HEK293T (cell line): ENCODE measurements around the gene GPHN.

ENCODE experiments used
- CTCF ChIA-PET: fragments of 350-600 bp; formaldehyde crosslinking; extraction: SDS; loops from one replicate; lab custom pipeline; 2021; ENCODE audit warnings: antibody characterized with exemption, inconsistent platforms; lab: Yijun Ruan, JAX
- POLR2A ChIA-PET: fragments of 350-600 bp; formaldehyde crosslinking; extraction: SDS; loops from one replicate; lab custom pipeline; 2020; ENCODE audit warnings: antibody characterized with exemption, inconsistent platforms; lab: Yijun Ruan, JAX
- DNase-seq: peaks from one replicate; pipeline ENCODE4 v3.0.0; 2012; ENCODE audit warnings: mixed read lengths; ENCODE audit errors: extremely low spot score
- ARNT ChIP-seq: fragments of 450-650 bp; IDR thresholded peaks from 2 replicates; pipeline ENCODE4 v1.6.1; 2017; ENCODE audit warnings: mild to moderate bottlenecking
- BHLHE40 ChIP-seq: fragments of 450-650 bp; IDR thresholded peaks from 2 replicates; pipeline ENCODE4 v1.6.1; 2016; ENCODE audit warnings: mild to moderate bottlenecking, moderate library complexity, borderline replicate concordance
- CTBP1 ChIP-seq: fragments of 450-650 bp; IDR thresholded peaks from 2 replicates; pipeline ENCODE4 v1.6.1; 2016; ENCODE audit warnings: borderline replicate concordance
- ELF4 ChIP-seq: fragments of 450-650 bp; IDR thresholded peaks from 2 replicates; pipeline ENCODE4 v1.6.1; 2017; ENCODE audit warnings: antibody characterized with exemption
- FOXA1 ChIP-seq: fragments of 450-650 bp; IDR thresholded peaks from 2 replicates; pipeline ENCODE4 v1.6.1; 2016; ENCODE audit warnings: mild to moderate bottlenecking
- FOXK2 ChIP-seq: fragments of 450-650 bp; IDR thresholded peaks from 2 replicates; pipeline ENCODE4 v1.6.1; 2016; ENCODE audit warnings: mild to moderate bottlenecking
- FOXM1 ChIP-seq: fragments of 450-650 bp; IDR thresholded peaks from 2 replicates; pipeline ENCODE4 v1.6.1; 2017; ENCODE audit warnings: mild to moderate bottlenecking, borderline replicate concordance
- HDGF ChIP-seq: fragments of 450-650 bp; IDR thresholded peaks from 2 replicates; pipeline ENCODE4 v1.6.1; 2017; ENCODE audit warnings: antibody characterized with exemption, borderline replicate concordance
- L3MBTL2 ChIP-seq: fragments of 450-650 bp; conservative IDR thresholded peaks from 2 replicates; pipeline ENCODE4 v1.6.1; 2016; ENCODE audit warnings: mild to moderate bottlenecking
- LEF1 ChIP-seq: fragments of 450-650 bp; IDR thresholded peaks from 2 replicates; pipeline ENCODE4 v1.6.1; 2017; ENCODE audit warnings: mild to moderate bottlenecking, borderline replicate concordance
- NFRKB ChIP-seq: fragments of 450-650 bp; IDR thresholded peaks from 2 replicates; pipeline ENCODE4 v1.6.1; 2016; ENCODE audit warnings: mild to moderate bottlenecking, moderate library complexity
- PKNOX1 ChIP-seq: fragments of 450-650 bp; IDR thresholded peaks from 2 replicates; pipeline ENCODE4 v1.6.1; 2016
- SP1 ChIP-seq: fragments of 450-650 bp; IDR thresholded peaks from 2 replicates; pipeline ENCODE4 v1.6.1; 2017
- SUZ12 ChIP-seq: fragments of 450-650 bp; IDR thresholded peaks from 2 replicates; pipeline ENCODE4 v1.6.1; 2016; ENCODE audit warnings: mild to moderate bottlenecking
- TARDBP ChIP-seq: fragments of 450-650 bp; IDR thresholded peaks from 2 replicates; pipeline ENCODE4 v1.6.1; 2016
- ZNF384 ChIP-seq: fragments of 450-650 bp; IDR thresholded peaks from 2 replicates; pipeline ENCODE4 v1.6.1; 2016

GPHN gene

GRCh38 chr14:67077921-67078320 is 570.0 kb downstream of the GPHN start:
- DNase-seq = no peak
- no peak for TF ChIP-seq SP1
- no peak for TF ChIP-seq LEF1
- no peak for TF ChIP-seq HDGF
- no peak for TF ChIP-seq FOXK2
- no peak for TF ChIP-seq NFRKB
- no peak for TF ChIP-seq FOXM1
- no peak for TF ChIP-seq ARNT
- TF ChIP-seq PKNOX1 = no peak
- TF ChIP-seq ZNF384 = no peak
- no peak for TF ChIP-seq ELF4
- no peak for TF ChIP-seq FOXA1
- no peak for TF ChIP-seq BHLHE40
- no peak for TF ChIP-seq SUZ12
- no peak for TF ChIP-seq L3MBTL2
- no peak for TF ChIP-seq TARDBP
- no peak for TF ChIP-seq CTBP1
- ChIA-PET POLR2A (no interaction called here), CTCF (interaction anchor here (0.5 kb wide), 1 partner anchor 369 kb away, joined by 3 read pairs; no protein-coding TSS in a partner anchor)

GRCh38 chr14:67079846-67080245 is 571.9 kb downstream of the GPHN start:
- no peak for DNase-seq
- TF ChIP-seq CTBP1 = no peak
- POLR2A ChIA-PET = no interaction called here
- CTCF ChIA-PET = no interaction called here

- no peak for DNase-seq
- ChIA-PET CTCF (no interaction called here), POLR2A (no interaction called here)
- no peak for TF ChIP-seq CTBP1
- no peak for TF ChIP-seq BHLHE40
- no peak for TF ChIP-seq ELF4
- no peak for TF ChIP-seq HDGF
- TF ChIP-seq FOXM1 = no peak
- no peak for TF ChIP-seq LEF1
- TF ChIP-seq PKNOX1 = no peak
- TF ChIP-seq TARDBP = no peak
- TF ChIP-seq ARNT = no peak
- TF ChIP-seq SUZ12 = no peak
- no peak for TF ChIP-seq L3MBTL2
Observed at GRCh38 chr14:67108230-67108629, 600.3 kb downstream of the GPHN start.

- no peak for DNase-seq
- no peak for TF ChIP-seq FOXM1
- 0 out of 2 replicates have a peak, but pooled peaks have one; percentile 2 for TF ChIP-seq PKNOX1
- ChIA-PET CTCF (interaction anchor here (0.5 to 0.6 kb wide), 2 partner anchors 593 to 752 kb away, joined by 3 to 7 read pairs; no protein-coding TSS in a partner anchor), POLR2A (no interaction called here)
Observed at GRCh38 chr14:67111022-67111421, 603.1 kb downstream of the GPHN start.

- no peak for DNase-seq
- CTCF ChIA-PET = no interaction called here
- POLR2A ChIA-PET = no interaction called here
- TF ChIP-seq ARNT (no peak), ELF4 (no peak), SUZ12 (no peak), ZNF384 (no peak), HDGF (no peak), L3MBTL2 (no peak), FOXK2 (no peak), FOXM1 (no peak), PKNOX1 (no peak), LEF1 (no peak), NFRKB (no peak), BHLHE40 (no peak), CTBP1 (no peak), TARDBP (no peak), SP1 (no peak), FOXA1 (no peak)
Observed at GRCh38 chr14:67112344-67112743, 604.4 kb downstream of the GPHN start.

- POLR2A ChIA-PET = no interaction called here
Observed at GRCh38 chr14:67127174-67127573, 619.2 kb downstream of the GPHN start.

More at GRCh38 chr14:67127174-67127573, 619.2 kb downstream of the GPHN start:
- CTCF ChIA-PET = no interaction called here
- TF ChIP-seq L3MBTL2 (no peak), BHLHE40 (no peak), TARDBP (no peak), LEF1 (no peak), CTBP1 (no peak)
- DNase-seq = no peak
